HEK293 (cell line): ENCODE data around the gene SLC1A7.

Source experiments
- CTCF ChIA-PET: fragments of 350-600 bp; formaldehyde crosslinking; extraction: SDS; loops from one replicate; lab custom pipeline; 2021; ENCODE audit warnings: antibody characterized with exemption; lab: Yijun Ruan, JAX
- POLR2A ChIA-PET: fragments of 300-600 bp; formaldehyde crosslinking; extraction: SDS; loops from one replicate; lab custom pipeline; 2020; ENCODE audit warnings: antibody characterized with exemption, inconsistent platforms; lab: Yijun Ruan, JAX
- H3K27ac ChIP-seq: fragments of 200-500 bp; sonication (Bioruptor generic); 2 replicates; pipeline ENCODE4 v1.5.1; 2014; ENCODE audit warnings: low read depth, low read length, control low read depth, inconsistent platforms; ENCODE audit errors: extremely low read depth
- H3K36me3 ChIP-seq, 2 experiments: fragments of 200-500 bp in 1 of 2; sonication (Bioruptor generic) in 1 of 2; 1 replicate in 1 of 2; 2 replicates in 1 of 2; pipeline ENCODE4 v1.5.1; 2014 to 2017; ENCODE audit warnings: inconsistent platforms in 2 of 2, low read length in 2 of 2; ENCODE audit not compliant: control insufficient read depth in 2 of 2, insufficient read depth in 1 of 2
- H3K4me1 ChIP-seq: fragments of 200-500 bp; sonication (Bioruptor generic); 2 replicates; pipeline ENCODE4 v1.5.1; 2014; ENCODE audit warnings: mild to moderate bottlenecking, low read length, inconsistent platforms; ENCODE audit not compliant: control insufficient read depth, insufficient read depth
- H3K4me3 ChIP-seq: 2 replicates; pipeline ENCODE4 v1.5.1; 2011; ENCODE audit warnings: low read depth, mild to moderate bottlenecking, control low read depth, low read length, moderate library complexity
- H3K9me3 ChIP-seq: fragments of 200-500 bp; sonication (Bioruptor generic); 2 replicates; pipeline ENCODE4 v1.5.1; 2014; ENCODE audit warnings: low read depth, low read length, inconsistent platforms; ENCODE audit not compliant: control insufficient read depth, insufficient read depth
- ATF2 ChIP-seq: fragments of 450-650 bp; formaldehyde crosslinking; IDR thresholded peaks from 2 replicates; pipeline ENCODE4 v1.5.1; 2016; ENCODE audit warnings: missing biosample characterization, missing genetic modification characterization, low read depth
- ELK4 ChIP-seq: IDR thresholded peaks from 2 replicates; pipeline ENCODE4 v1.6.1; 2011; ENCODE audit warnings: mild to moderate bottlenecking, low read depth, low read length, borderline replicate concordance
- GLIS2 ChIP-seq: fragments of 450-650 bp; formaldehyde crosslinking; IDR thresholded peaks from 2 replicates; pipeline ENCODE4 v1.5.1; 2016; ENCODE audit warnings: missing biosample characterization, missing genetic modification characterization
- KLF17 ChIP-seq: fragments of 450-650 bp; formaldehyde crosslinking; IDR thresholded peaks from 2 replicates; pipeline ENCODE4 v1.5.1; 2016; ENCODE audit warnings: missing biosample characterization, missing genetic modification characterization
- OSR2 ChIP-seq: fragments of 450-650 bp; formaldehyde crosslinking; IDR thresholded peaks from 2 replicates; pipeline ENCODE4 v1.5.1; 2016; ENCODE audit warnings: missing biosample characterization, missing genetic modification characterization
- WT1 ChIP-seq: fragments of 450-650 bp; formaldehyde crosslinking; IDR thresholded peaks from 2 replicates; pipeline ENCODE4 v1.5.1; 2016; ENCODE audit warnings: missing biosample characterization, missing genetic modification characterization
- ZBTB6 ChIP-seq: fragments of 450-650 bp; formaldehyde crosslinking; IDR thresholded peaks from 2 replicates; pipeline ENCODE4 v1.5.1; 2017; ENCODE audit warnings: missing biosample characterization, missing genetic modification characterization
- ZFHX2 ChIP-seq: fragments of 450-650 bp; formaldehyde crosslinking; conservative IDR thresholded peaks from 2 replicates; pipeline ENCODE4 v1.5.1; 2016; ENCODE audit warnings: missing biosample characterization, missing genetic modification characterization
- ZNF202 ChIP-seq: fragments of 450-650 bp; formaldehyde crosslinking; IDR thresholded peaks from 2 replicates; pipeline ENCODE4 v1.5.1; 2016; ENCODE audit warnings: missing biosample characterization, missing genetic modification characterization, borderline replicate concordance
- ZNF23 ChIP-seq: fragments of 450-650 bp; formaldehyde crosslinking; IDR thresholded peaks from 2 replicates; pipeline ENCODE4 v1.5.1; 2016; ENCODE audit warnings: missing biosample characterization, missing genetic modification characterization, borderline replicate concordance
- ZNF248 ChIP-seq: fragments of 450-650 bp; formaldehyde crosslinking; IDR thresholded peaks from 2 replicates; pipeline ENCODE4 v1.5.1; 2017; ENCODE audit warnings: missing biosample characterization, missing genetic modification characterization
- ZNF266 ChIP-seq: fragments of 450-650 bp; formaldehyde crosslinking; IDR thresholded peaks from 2 replicates; pipeline ENCODE4 v1.5.1; 2016; ENCODE audit warnings: missing biosample characterization, missing genetic modification characterization, low read depth
- ZNF433 ChIP-seq: fragments of 450-650 bp; formaldehyde crosslinking; IDR thresholded peaks from 2 replicates; pipeline ENCODE4 v1.5.1; 2016; ENCODE audit warnings: missing biosample characterization, missing genetic modification characterization, low read depth
- ZNF529 ChIP-seq: fragments of 450-650 bp; formaldehyde crosslinking; IDR thresholded peaks from 2 replicates; pipeline ENCODE4 v1.5.1; 2017; ENCODE audit warnings: missing genetic modification characterization, missing biosample characterization; ENCODE audit not compliant: insufficient replicate concordance
- ZNF549 ChIP-seq: fragments of 450-650 bp; IDR thresholded peaks from 2 replicates; pipeline ENCODE4 v1.5.1; 2018; ENCODE audit warnings: missing biosample characterization, missing genetic modification characterization, mild to moderate bottlenecking, inconsistent platforms, moderate library complexity
- ZNF747 ChIP-seq: fragments of 450-650 bp; formaldehyde crosslinking; IDR thresholded peaks from 2 replicates; pipeline ENCODE4 v1.5.1; 2016; ENCODE audit warnings: missing biosample characterization, missing genetic modification characterization
- ZNF76 ChIP-seq: fragments of 450-650 bp; formaldehyde crosslinking; IDR thresholded peaks from 2 replicates; pipeline ENCODE4; 2016; ENCODE audit warnings: low read depth, missing biosample characterization, missing genetic modification characterization, borderline replicate concordance

Gene SLC1A7

GRCh38 chr1:53089478-53090226 is 52.8 kb downstream of the SLC1A7 start:
- no peaks in the 10 kb centered on the region for H3K9me3 ChIP-seq
- ChIA-PET CTCF (interaction anchor here (1.7 kb wide), 1 partner anchor 96 kb away, joined by 4 read pairs; no protein-coding TSS in a partner anchor), POLR2A (no interaction called here)
- no peaks in the 10 kb centered on the region for H3K4me1 ChIP-seq
- H3K36me3 ChIP-seq, result no peaks in the 10 kb centered on the region
- no peak overlapping the region for H3K27ac ChIP-seq
- TF ChIP-seq GLIS2, result peak; percentile 42; the same call in 1 of the 2 replicates
- TF ChIP-seq ZNF529 (tag by site-specific recombination), result no peak
- TF ChIP-seq ZNF266 (tag by site-specific recombination), result no peak
- TF ChIP-seq ZNF549 (tag by site-specific recombination), result no peak
- TF ChIP-seq ATF2 (tag by site-specific recombination), result peak; percentile 44; the same call in 1 of the 2 replicates
- H3K4me3 ChIP-seq, result no peak overlapping the region

- ChIA-PET CTCF (interaction anchor here (1.7 kb wide), 1 partner anchor 97 kb away, joined by 4 read pairs; no protein-coding TSS in a partner anchor), POLR2A (no interaction called here)
- Histone ChIP-seq H3K27ac (no peak overlapping the region), H3K4me3 (no peak overlapping the region), H3K9me3 (no peaks in the 10 kb centered on the region), H3K4me1 (no peaks in the 10 kb centered on the region), H3K36me3 (no peaks in the 10 kb centered on the region)
- TF ChIP-seq ELK4 (no peak), ZNF76 (tag by site-specific recombination) (no peak), ZFHX2 (no peak), WT1 (tag by site-specific recombination) (no peak), ZNF747 (tag by site-specific recombination) (no peak), ZNF202 (tag by site-specific recombination) (no peak), ZNF248 (tag by site-specific recombination) (no peak), KLF17 (no peak), ZNF23 (tag by site-specific recombination) (no peak), ZNF433 (tag by site-specific recombination) (no peak), ZBTB6 (tag by site-specific recombination) (no peak), OSR2 (tag by site-specific recombination) (no peak)
Observed at GRCh38 chr1:53088616-53089300, 53.7 kb downstream of the SLC1A7 start.
